Measurements from ENCODE around the gene AGK. TPM values are rescaled to one million over a fixed set of nuclear protein-coding genes. Genes with fewer than 3 reads are reported as not detected.

AGK gene, protein sequence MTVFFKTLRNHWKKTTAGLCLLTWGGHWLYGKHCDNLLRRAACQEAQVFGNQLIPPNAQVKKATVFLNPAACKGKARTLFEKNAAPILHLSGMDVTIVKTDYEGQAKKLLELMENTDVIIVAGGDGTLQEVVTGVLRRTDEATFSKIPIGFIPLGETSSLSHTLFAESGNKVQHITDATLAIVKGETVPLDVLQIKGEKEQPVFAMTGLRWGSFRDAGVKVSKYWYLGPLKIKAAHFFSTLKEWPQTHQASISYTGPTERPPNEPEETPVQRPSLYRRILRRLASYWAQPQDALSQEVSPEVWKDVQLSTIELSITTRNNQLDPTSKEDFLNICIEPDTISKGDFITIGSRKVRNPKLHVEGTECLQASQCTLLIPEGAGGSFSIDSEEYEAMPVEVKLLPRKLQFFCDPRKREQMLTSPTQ
- 26.8 to 39.2 TPM (median 29.6 TPM) in 5 replicates for total RNA-seq (2022; extraction: Qiagen RNA extraction)

DNA sequence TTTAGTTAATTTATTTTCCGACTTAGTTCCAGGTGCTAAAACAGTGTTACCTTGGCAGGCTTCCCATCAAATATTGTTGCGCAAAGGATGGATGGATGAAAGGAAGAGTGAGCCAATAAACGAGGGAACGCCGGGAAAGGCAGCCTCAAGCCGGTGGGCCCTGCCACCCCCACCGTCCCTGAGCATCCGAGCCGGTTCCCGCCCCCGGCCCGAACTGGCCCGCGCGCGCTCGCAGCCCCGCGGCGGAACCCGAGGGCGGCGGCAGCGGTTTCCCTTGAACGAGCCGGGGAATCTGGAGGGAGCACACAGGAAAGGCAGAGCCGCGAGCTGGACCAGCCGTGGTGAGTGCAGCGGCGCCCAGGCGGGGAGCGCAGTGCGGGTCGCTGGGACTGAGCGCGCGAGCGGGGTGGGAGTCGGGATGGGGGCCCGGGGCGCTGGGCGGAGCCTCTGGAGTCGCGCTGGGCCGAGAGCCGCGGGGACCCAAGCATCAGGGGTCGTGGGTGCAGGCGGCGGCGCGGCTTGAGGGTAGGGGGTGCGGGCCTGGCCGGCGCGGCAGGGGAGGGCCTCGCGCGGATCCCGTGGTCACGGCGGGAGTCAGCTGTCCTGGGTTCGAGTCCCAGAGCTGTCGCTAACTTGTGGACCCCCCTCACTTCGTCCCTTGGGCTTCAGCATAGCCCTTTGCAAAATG lies at the start of gene AGK:
TSS of gene AGK (plus strand) at position 317 of the 688 bp plus-strand sequence. CDS start 4,057 bp downstream, outside the sequence.

GRCh38 chr7:141702047-141702567 lies 150.9 kb downstream of the AGK start, which contains the start of gene DENND11:
Gene DENND11, minus strand, starts transcription at chr7:141702166. Its CDS starts 13 bp downstream, at chr7:141702153.

Other genes with a start within 250 kb of the AGK start
- gene DENND11, start 150.8 kb downstream of the AGK start, total RNA-seq (2022; extraction: Qiagen RNA extraction), result 4.1 to 7.5 TPM (median 5.5 TPM) in 5 replicates
- not detected in 5 replicates for gene WEE2, start 156.9 kb downstream of the AGK start, total RNA-seq (2022; extraction: Qiagen RNA extraction)
- 283 to 320 TPM (median 296 TPM) in 5 replicates for gene SSBP1, start 186.9 kb downstream of the AGK start, total RNA-seq (2022; extraction: Qiagen RNA extraction)
- gene TAS2R3, start 212.7 kb downstream of the AGK start, total RNA-seq (2022; extraction: Qiagen RNA extraction), result not detected in 5 replicates
- 0.06 to 0.18 TPM (median 0.10 TPM) in 5 replicates for gene TAS2R4, start 225.3 kb downstream of the AGK start, total RNA-seq (2022; extraction: Qiagen RNA extraction)
- gene TAS2R5, start 238.8 kb downstream of the AGK start, total RNA-seq (2022; extraction: Qiagen RNA extraction), result 0.31 to 0.63 TPM (median 0.40 TPM) in 5 replicates

Measured in A549 treated with Hydrocortisone at 1 μM for 4 hours (cell line).